ENCODE data around the gene CXCL17. TPM values are rescaled to one million over a fixed set of nuclear protein-coding genes. Genes with fewer than 3 reads are reported as not detected.

The CXCL17 gene
- total and polyA plus RNA-seq, 12 donors, result 0.03 TPM; not detected in 11

DNA sequence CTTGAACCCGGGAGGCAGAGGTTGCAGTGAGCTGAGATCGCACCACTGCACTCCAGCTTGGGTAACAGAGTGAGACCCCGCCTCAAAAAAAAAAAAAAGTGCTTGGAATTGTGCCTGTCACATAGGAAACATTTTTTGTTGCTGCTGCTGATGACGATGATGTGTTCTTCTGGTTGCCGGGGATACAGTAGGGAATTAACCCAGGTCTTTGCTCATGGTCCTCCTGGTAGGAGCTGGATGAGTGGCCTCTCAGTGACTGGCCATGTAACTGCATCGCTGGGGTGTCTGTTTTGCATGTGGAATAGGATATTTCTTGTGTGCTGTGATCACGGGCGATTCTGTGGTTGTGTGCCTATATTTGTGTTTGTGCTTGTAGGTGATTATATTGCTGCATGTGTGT, 48.0 kb downstream of the CXCL17 start:
- Histone ChIP-seq H3K27me3 (peaks cover 0 to 22% (median 11%) of the 10 kb centered on the region in 7 donors), H3K9me3 (no peaks in the 10 kb centered on the region), H3K36me3 (no peaks in the 10 kb centered on the region), H3K4me1 (peaks cover 8 to 21% (median 18%) of the 10 kb centered on the region in 9 donors), H3K27ac (no peak overlapping the region), H3K4me3 (no peak overlapping the region)
- ATAC-seq (no peak), DNase-seq (no peak)
- TF ChIP-seq, protein P1, sequence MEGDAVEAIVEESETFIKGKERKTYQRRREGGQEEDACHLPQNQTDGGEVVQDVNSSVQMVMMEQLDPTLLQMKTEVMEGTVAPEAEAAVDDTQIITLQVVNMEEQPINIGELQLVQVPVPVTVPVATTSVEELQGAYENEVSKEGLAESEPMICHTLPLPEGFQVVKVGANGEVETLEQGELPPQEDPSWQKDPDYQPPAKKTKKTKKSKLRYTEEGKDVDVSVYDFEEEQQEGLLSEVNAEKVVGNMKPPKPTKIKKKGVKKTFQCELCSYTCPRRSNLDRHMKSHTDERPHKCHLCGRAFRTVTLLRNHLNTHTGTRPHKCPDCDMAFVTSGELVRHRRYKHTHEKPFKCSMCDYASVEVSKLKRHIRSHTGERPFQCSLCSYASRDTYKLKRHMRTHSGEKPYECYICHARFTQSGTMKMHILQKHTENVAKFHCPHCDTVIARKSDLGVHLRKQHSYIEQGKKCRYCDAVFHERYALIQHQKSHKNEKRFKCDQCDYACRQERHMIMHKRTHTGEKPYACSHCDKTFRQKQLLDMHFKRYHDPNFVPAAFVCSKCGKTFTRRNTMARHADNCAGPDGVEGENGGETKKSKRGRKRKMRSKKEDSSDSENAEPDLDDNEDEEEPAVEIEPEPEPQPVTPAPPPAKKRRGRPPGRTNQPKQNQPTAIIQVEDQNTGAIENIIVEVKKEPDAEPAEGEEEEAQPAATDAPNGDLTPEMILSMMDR (IDR thresholded peaks at IDR 0.05), result no peak
- 79 to 83% methylated on average over 8 of the region's 8 CpGs for WGBS, 2 donors
- intact Hi-C loops (cut with DNase I), result loop anchor here in 2 of 10 donors (5.0 kb wide), 1 partner anchor 43 kb away; no protein-coding TSS in a partner anchor

DNA sequence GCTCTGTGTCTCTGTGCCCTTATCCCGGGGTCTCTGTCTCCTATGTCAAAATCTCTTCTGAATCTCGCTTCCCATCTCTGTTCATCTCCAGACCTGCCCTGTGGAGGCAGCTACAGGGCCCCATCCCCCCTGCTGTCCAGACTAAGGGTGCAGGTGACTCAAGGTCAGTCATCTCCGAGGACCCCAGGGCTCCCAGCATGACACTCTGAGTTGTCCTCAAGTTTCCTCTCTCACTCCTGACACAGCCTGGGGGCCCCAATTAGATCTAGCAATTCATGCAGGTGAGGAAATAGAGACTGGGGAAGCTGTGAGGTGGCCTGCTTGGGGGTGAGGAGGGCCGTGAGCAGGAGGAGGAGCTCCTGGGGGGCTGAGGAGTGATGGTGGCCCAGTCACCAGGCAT, 50.6 kb downstream of the CXCL17 start:
- peaks cover 0 to 44% (median 27%) of the 10 kb centered on the region in 7 donors for H3K27me3 ChIP-seq
- peaks cover 0 to 16% (median 13%) of the 10 kb centered on the region in 9 donors for H3K4me1 ChIP-seq
- H3K27ac ChIP-seq, result no peak overlapping the region
- intact Hi-C loops (cut with DNase I), result no loop called here
- DNase-seq (no peak), ATAC-seq (no peak)
- H3K36me3 ChIP-seq, result no peaks in the 10 kb centered on the region
- TF ChIP-seq, protein P1 (IDR thresholded peaks at IDR 0.05), result no peak
- H3K4me3 ChIP-seq, result no peak overlapping the region
- 70 to 77% methylated on average over 4 of the region's 4 CpGs for WGBS, 2 donors
- H3K9me3 ChIP-seq, result no peaks in the 10 kb centered on the region

GRCh38 chr19:42389899-42390298, 52.8 kb downstream of the CXCL17 start, which contains the start of gene CNFN:
TSS of gene CNFN (minus strand) at chr19:42390297. CDS start at chr19:42389037, 1,260 bp downstream.
- TF ChIP-seq, protein P1 (IDR thresholded peaks at IDR 0.05), result no peak
- Histone ChIP-seq H3K36me3 (no peaks in the 10 kb centered on the region), H3K27ac (no peak within 1 kb of the TSS), H3K9me3 (no peaks in the 10 kb centered on the region), H3K27me3 (peaks cover 0 to 59% (median 27%) of the 10 kb centered on the region in 7 donors), H3K4me1 (peaks cover 0 to 12% (median 8%) of the 10 kb centered on the region in 9 donors), H3K4me3 (no peak within 1 kb of the TSS)
- intact Hi-C loops (cut with DNase I), result loop anchor here in 1 of 10 donors (5.0 kb wide), 1 partner anchor 42 kb away; no protein-coding TSS in a partner anchor
- no peak for DNase-seq
- ATAC-seq, result no peak
- WGBS, 2 donors, result 48 to 49% methylated on average over 12 of the region's 12 CpGs

- ATAC-seq (peak in 1 of 8 donors; percentile 10), DNase-seq (no peak)
- H3K4me3 ChIP-seq, result no peak overlapping the region
- H3K27me3 ChIP-seq, result peaks cover 0 to 59% (median 27%) of the 10 kb centered on the region in 7 donors
- H3K9me3 ChIP-seq, result no peaks in the 10 kb centered on the region
- no peaks in the 10 kb centered on the region for H3K36me3 ChIP-seq
- WGBS, 2 donors, result 79 to 80% methylated on average over 19 to 20 of the region's 20 CpGs
- no peak overlapping the region for H3K27ac ChIP-seq
- peaks cover 0 to 12% (median 8%) of the 10 kb centered on the region in 9 donors for H3K4me1 ChIP-seq
- TF ChIP-seq, protein P1 (IDR thresholded peaks at IDR 0.05), result no peak
- intact Hi-C loops (cut with DNase I), result loop anchor here in 1 of 10 donors (5.0 kb wide), 1 partner anchor 43 kb away; no protein-coding TSS in a partner anchor
Measured at GRCh38 chr19:42388851-42389489, 53.8 kb downstream of the CXCL17 start.

All from heart right ventricle (tissue), 16 donors.